SK-N-SH (cell line): ENCODE measurements around the gene APRT. TPM values are rescaled to one million over a fixed set of nuclear protein-coding genes. Genes with fewer than 3 reads are reported as not detected.

Source experiments
- CTCF ChIA-PET: fragments of 300-600, 350-600 bp; formaldehyde crosslinking; extraction: SDS; loops from one replicate; lab custom pipeline; 2021; lab: Yijun Ruan, JAX
- POLR2A ChIA-PET: fragments of 350-600 bp; sonication (Branson Sonifier 250); formaldehyde crosslinking; extraction: SDS; loops from one replicate; lab custom pipeline; 2020; ENCODE audit warnings: antibody characterized with exemption, inconsistent platforms; lab: Yijun Ruan, JAX
- DNase-seq: peaks from one replicate; pipeline ENCODE4 v3.0.0; 2012
- H2AFZ ChIP-seq: fragments of 200-600 bp; sonication (generic); 2 replicates; pipeline ENCODE4 v1.8.1; 2016; ENCODE audit warnings: antibody characterized with exemption, mild to moderate bottlenecking, low read depth
- H3F3A ChIP-seq: fragments of 200-600 bp; sonication (generic); replicated peaks from 2 replicates; pipeline ENCODE3; 2016; ENCODE audit warnings: antibody characterized with exemption, mild to moderate bottlenecking; ENCODE audit not compliant: insufficient read depth
- H3K27ac ChIP-seq, 2 experiments: fragments of 200-500 bp in 1 of 2; fragments of 200-600 bp in 1 of 2; sonication (Bioruptor generic) in 1 of 2; sonication (generic), shearing (Covaris generic) in 1 of 2; 2 replicates each; pipeline versions ENCODE4 v1.5.1 to v1.6.1; 2014 to 2016; ENCODE audit warnings: low read depth in 2 of 2, inconsistent platforms in 1 of 2, low read length in 1 of 2, mild to moderate bottlenecking in 1 of 2, mixed read lengths in 1 of 2
- H3K27me3 ChIP-seq: fragments of 200-600 bp; sonication (generic), shearing (Covaris generic); 2 replicates; pipeline ENCODE4 v1.6.1; 2016; ENCODE audit warnings: mixed run types; ENCODE audit not compliant: insufficient read depth
- H3K36me3 ChIP-seq, 2 experiments: fragments of 200-500 bp in 1 of 2; fragments of 200-600 bp in 1 of 2; sonication (Bioruptor generic) in 1 of 2; sonication (generic) in 1 of 2; replicated peaks in 1 of 2; 2 replicates each; pipeline versions ENCODE3 to v1.5.1; 2014 to 2016; ENCODE audit warnings: low read length in 1 of 2, mild to moderate bottlenecking in 1 of 2; ENCODE audit not compliant: insufficient read depth in 2 of 2, control insufficient read depth in 1 of 2
- H3K4me1 ChIP-seq, 2 experiments: fragments of 200-500 bp in 1 of 2; fragments of 200-600 bp in 1 of 2; sonication (Bioruptor generic) in 1 of 2; sonication (generic), shearing (Covaris generic) in 1 of 2; 2 replicates each; pipeline versions ENCODE4 v1.5.1 to v1.6.1; 2014 to 2016; ENCODE audit warnings: low read depth in 1 of 2, low read length in 1 of 2, mixed run types in 1 of 2; ENCODE audit not compliant: insufficient read depth in 2 of 2, control insufficient read depth in 1 of 2
- H3K4me2 ChIP-seq: fragments of 200-600 bp; sonication (generic), shearing (Covaris generic); 2 replicates; pipeline ENCODE4 v1.6.1; 2017; ENCODE audit warnings: mixed run types
- H3K4me3 ChIP-seq, 2 experiments: fragments of 200-500 bp in 1 of 2; fragments of 200-600 bp in 1 of 2; sonication (Bioruptor generic) in 1 of 2; sonication (generic), shearing (Covaris generic) in 1 of 2; 2 replicates each; pipeline versions ENCODE4 v1.5.1 to v1.8.1; 2014 to 2016; ENCODE audit warnings: low read depth in 2 of 2, inconsistent platforms in 1 of 2, low read length in 1 of 2, mild to moderate bottlenecking in 1 of 2, mixed read lengths in 1 of 2, moderate library complexity in 1 of 2
- H3K79me2 ChIP-seq: fragments of 200-600 bp; sonication (generic); 2 replicates; pipeline ENCODE4 v1.8.1; 2017; ENCODE audit warnings: mild to moderate bottlenecking; ENCODE audit not compliant: insufficient read depth
- H3K9ac ChIP-seq: fragments of 200-600 bp; sonication (generic); 2 replicates; pipeline ENCODE4 v1.6.1; 2017; ENCODE audit warnings: mixed run types
- H3K9me2 ChIP-seq: fragments of 200-600 bp; sonication (generic); 2 replicates; pipeline ENCODE4 v1.6.1; 2017; ENCODE audit warnings: mixed run types
- H3K9me3 ChIP-seq: fragments of 200-600 bp; sonication (generic); 2 replicates; pipeline ENCODE4 v1.6.1; 2017; ENCODE audit warnings: mixed run types, mild to moderate bottlenecking, moderate library complexity
- H4K20me1 ChIP-seq: fragments of 200-600 bp; sonication (generic); 2 replicates; pipeline ENCODE4 v1.6.1; 2017; ENCODE audit warnings: mild to moderate bottlenecking, mixed run types; ENCODE audit not compliant: insufficient read depth
- CTCF ChIP-seq: fragments of 200-600 bp; sonication (generic); IDR thresholded peaks from 2 replicates; pipeline ENCODE4 v1.6.1; 2017; ENCODE audit warnings: antibody characterized with exemption, mild to moderate bottlenecking, moderate library complexity
- EP300 ChIP-seq, 2 experiments: IDR thresholded peaks; 2 replicates each; pipeline versions ENCODE4 v1.4.0 to v1.6.1; 2012; ENCODE audit warnings: borderline replicate concordance in 1 of 2, low read depth in 1 of 2, low read length in 1 of 2
- FOXM1 ChIP-seq: IDR thresholded peaks from 2 replicates; pipeline ENCODE4 v1.4.0; 2012; ENCODE audit warnings: low read depth, mild to moderate bottlenecking
- JUND ChIP-seq: IDR thresholded peaks from 2 replicates; pipeline ENCODE4 v1.4.0; 2012
- PBX3 ChIP-seq: IDR thresholded peaks from 2 replicates; pipeline ENCODE4; 2012
- REST ChIP-seq: IDR thresholded peaks from 2 replicates; pipeline ENCODE4 v1.6.1; 2012; ENCODE audit warnings: mild to moderate bottlenecking, low read depth, low read length, moderate library complexity
- RXRA ChIP-seq: IDR thresholded peaks from 2 replicates; pipeline ENCODE4 v1.4.0; 2012; ENCODE audit warnings: low read depth, mild to moderate bottlenecking, borderline replicate concordance
- SIN3A ChIP-seq: IDR thresholded peaks from 2 replicates; pipeline ENCODE4 v1.6.1; 2012; ENCODE audit warnings: low read depth, mild to moderate bottlenecking, low read length, moderate library complexity, borderline replicate concordance
- SMC3 ChIP-seq: IDR thresholded peaks from 2 replicates; pipeline ENCODE4 v1.6.1; 2012; ENCODE audit warnings: low read depth, low read length, improper control_type of control experiment
- TEAD4 ChIP-seq: IDR thresholded peaks from 2 replicates; pipeline ENCODE4 v1.4.0; 2012; ENCODE audit warnings: mild to moderate bottlenecking, borderline replicate concordance; ENCODE audit not compliant: insufficient read depth
- WGBS: methylation state at CpG from one replicate; pipeline ENCODE4 v1.1.6; 2017; ENCODE audit warnings: low lambda C conversion rate; 5-methylcytosine and 5-hydroxymethylcytosine counted together
- polyA plus RNA-seq, 3 experiments: library from polyadenylated mRNA; depleted of rRNA; stranded (reverse); fragments of >200 nt; gene quantifications; 2 replicates each; pipeline ENCODE4 v1.2.3, GENCODE V29; 2012
- TF ChIP-seq, protein P1 (sequence below): fragments of 150-350 bp; IDR thresholded peaks from 2 replicates; pipeline ENCODE4 v1.6.1; 2017; ENCODE audit warnings: antibody characterized with exemption, low read length, low read depth, borderline replicate concordance
- TF ChIP-seq, protein P2 (sequence below): IDR thresholded peaks from 2 replicates; pipeline ENCODE4 v1.4.0; 2012; ENCODE audit warnings: low read depth, borderline replicate concordance
- TF ChIP-seq, protein P3 (sequence below): IDR thresholded peaks from 2 replicates; pipeline ENCODE4 v1.4.0; 2012; ENCODE audit warnings: low read depth

APRT gene
- polyA plus RNA-seq, 1 of the 3 experiments (the other 2 are of a cell fraction): 192 TPM

DNA sequence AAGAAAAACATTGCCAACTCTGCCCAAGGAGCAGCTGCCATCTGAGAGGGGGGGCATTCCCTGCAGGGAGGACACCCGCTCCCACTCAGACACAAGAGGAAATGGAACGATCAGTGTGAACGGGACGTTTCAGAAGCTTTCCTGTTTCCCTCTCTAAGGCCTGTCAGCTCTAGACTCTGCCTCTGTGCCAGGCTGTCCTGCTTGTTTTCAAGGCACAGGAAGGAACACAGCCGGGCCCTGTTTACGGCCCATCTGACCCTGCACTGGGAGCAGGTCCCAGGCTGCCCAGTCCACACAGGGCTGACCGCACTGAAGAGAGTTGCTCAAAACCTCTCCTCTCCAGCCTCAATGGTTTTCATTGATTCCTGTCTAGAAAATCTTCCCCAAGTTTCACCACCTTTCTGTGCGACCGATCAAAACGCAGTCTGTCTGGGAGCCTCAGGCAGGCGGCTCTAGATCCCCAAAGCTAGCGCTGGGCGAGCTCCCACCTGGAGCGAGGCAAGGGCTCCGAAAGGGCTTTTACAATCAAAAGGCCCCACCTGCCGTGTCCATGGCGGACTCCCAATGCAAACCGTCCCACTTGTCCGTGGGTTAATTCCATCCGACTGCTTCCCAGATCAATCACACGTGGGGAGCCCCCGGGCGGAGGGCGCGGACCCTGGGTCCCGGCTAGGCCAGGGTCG is 28.2 kb downstream of the APRT start:
- 52% methylated on average over 17 of the region's 27 CpGs for WGBS
- H3K36me3 ChIP-seq: no peaks in the 10 kb centered on the region
- H4K20me1 ChIP-seq: peaks cover 54% of the 10 kb centered on the region
- ChIA-PET CTCF (interaction anchor here (0.7 to 2.2 kb wide), 7 partner anchors 10 to 50 kb away, joined by 3 to 5 read pairs (median 4); no protein-coding TSS in a partner anchor), POLR2A (no interaction called here)
- peaks cover 20% of the 10 kb centered on the region for H3F3A ChIP-seq
- peaks cover 0 to 41% of the 10 kb centered on the region in 2 experiments; a peak in 3 of 4 replicates for H3K4me1 ChIP-seq
- H3K9ac ChIP-seq: peak overlapping the region; percentile 81
- H3K4me3 ChIP-seq: peak overlapping the region; percentile 58 to 76; a peak in 3 of 4 replicates
- H3K9me2 ChIP-seq: no peaks in the 10 kb centered on the region
- no peak for DNase-seq
- H3K79me2 ChIP-seq: peaks cover 67% of the 10 kb centered on the region
- H3K9me3 ChIP-seq: no peaks in the 10 kb centered on the region
- H3K27me3 ChIP-seq: no peaks in the 10 kb centered on the region
- peak overlapping the region; percentile 91 for H3K4me2 ChIP-seq
- TF ChIP-seq SMC3 (no peak), PBX3 (0 out of 2 replicates have a peak, but pooled peaks have one; percentile 7)
- H3K27ac ChIP-seq: peak overlapping the region; percentile 31 to 84; a peak in 3 of 4 replicates
- no peak overlapping the region for H2AFZ ChIP-seq

GRCh38 chr16:88782454-88783390 is 29.0 kb downstream of the APRT start:
- Histone ChIP-seq H3K9me2 (no peaks in the 10 kb centered on the region), H3K9ac (peak overlapping the region; percentile 81; the same call in 1 of the 2 replicates), H3K27me3 (no peaks in the 10 kb centered on the region), H3K4me1 (peaks cover 0 to 41% of the 10 kb centered on the region in 2 experiments; a peak in 3 of 4 replicates), H3K4me3 (peak overlapping the region; percentile 58 to 76; a peak in 3 of 4 replicates), H2AFZ (no peak overlapping the region), H4K20me1 (peaks cover 62% of the 10 kb centered on the region), H3K4me2 (peak overlapping the region; percentile 91), H3K9me3 (no peaks in the 10 kb centered on the region), H3K27ac (peak overlapping the region; percentile 31 to 84; a peak in 3 of 4 replicates), H3K79me2 (peaks cover 75% of the 10 kb centered on the region), H3K36me3 (no peaks in the 10 kb centered on the region), H3F3A (peaks cover 20% of the 10 kb centered on the region)
- no peak for DNase-seq
- ChIA-PET POLR2A (no interaction called here), CTCF (interaction anchor here (1.0 to 3.9 kb wide), 11 partner anchors 9 to 461 kb away, joined by 3 to 35 read pairs (median 4); no protein-coding TSS in a partner anchor)
- WGBS: 32% methylated on average over 8 of the region's 16 CpGs
- TF ChIP-seq FOXM1 (no peak), REST (0 out of 2 replicates have a peak, but pooled peaks have one; percentile 9), TEAD4 (peak; percentile 54), SIN3A (peak; percentile 65; the same call in 1 of the 2 replicates), RXRA (peak; percentile 63; the same call in 1 of the 2 replicates), CTCF (no peak), EP300 (IDR thresholded peaks at IDR 0.05; ENCODE audit: borderline replicate concordance in 1 of 2, low read depth in 1 of 2, low read length in 1 of 2) (peak in 1 of 2 experiments; percentile 74; a peak in 1 of 4 replicates), JUND (peak; percentile 81)
- TF ChIP-seq, protein P1, sequence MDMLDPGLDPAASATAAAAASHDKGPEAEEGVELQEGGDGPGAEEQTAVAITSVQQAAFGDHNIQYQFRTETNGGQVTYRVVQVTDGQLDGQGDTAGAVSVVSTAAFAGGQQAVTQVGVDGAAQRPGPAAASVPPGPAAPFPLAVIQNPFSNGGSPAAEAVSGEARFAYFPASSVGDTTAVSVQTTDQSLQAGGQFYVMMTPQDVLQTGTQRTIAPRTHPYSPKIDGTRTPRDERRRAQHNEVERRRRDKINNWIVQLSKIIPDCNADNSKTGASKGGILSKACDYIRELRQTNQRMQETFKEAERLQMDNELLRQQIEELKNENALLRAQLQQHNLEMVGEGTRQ: no peak
- TF ChIP-seq, protein P2, sequence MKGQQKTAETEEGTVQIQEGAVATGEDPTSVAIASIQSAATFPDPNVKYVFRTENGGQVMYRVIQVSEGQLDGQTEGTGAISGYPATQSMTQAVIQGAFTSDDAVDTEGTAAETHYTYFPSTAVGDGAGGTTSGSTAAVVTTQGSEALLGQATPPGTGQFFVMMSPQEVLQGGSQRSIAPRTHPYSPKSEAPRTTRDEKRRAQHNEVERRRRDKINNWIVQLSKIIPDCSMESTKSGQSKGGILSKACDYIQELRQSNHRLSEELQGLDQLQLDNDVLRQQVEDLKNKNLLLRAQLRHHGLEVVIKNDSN: no peak
- TF ChIP-seq, protein P3, sequence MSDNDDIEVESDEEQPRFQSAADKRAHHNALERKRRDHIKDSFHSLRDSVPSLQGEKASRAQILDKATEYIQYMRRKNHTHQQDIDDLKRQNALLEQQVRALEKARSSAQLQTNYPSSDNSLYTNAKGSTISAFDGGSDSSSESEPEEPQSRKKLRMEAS: peak; percentile 75; the same call in 1 of the 2 replicates
